K562 (cell line): ENCODE measurements around the gene TARBP1. TPM values are rescaled to one million over a fixed set of nuclear protein-coding genes. Genes with fewer than 3 reads are reported as not detected.

Experiments
- ARID1B ChIP-seq: fragments of 450-650 bp; IDR thresholded peaks from 2 replicates; pipeline ENCODE4 v1.6.1; 2016; ENCODE audit warnings: antibody characterized with exemption, mild to moderate bottlenecking, inconsistent platforms
- GATA2 ChIP-seq: sonication (generic); formaldehyde crosslinking; IDR thresholded peaks from 2 replicates; pipeline ENCODE4 v1.4.0; 2020; ENCODE audit warnings: mild to moderate bottlenecking, missing genetic modification reagents
- GATAD2B ChIP-seq: fragments of 450-650 bp; IDR thresholded peaks from 2 replicates; pipeline ENCODE4 v1.6.1; 2017; ENCODE audit warnings: mild to moderate bottlenecking, borderline replicate concordance
- JUND ChIP-seq, 2 experiments: IDR thresholded peaks; 2 replicates in 1 of 2; 3 replicates in 1 of 2; pipeline ENCODE4 v1.6.1; 2011; ENCODE audit warnings: borderline replicate concordance in 2 of 2, low read depth in 2 of 2, low read length in 2 of 2, improper control_type of control experiment in 1 of 2, missing biosample characterization in 1 of 2, missing genetic modification characterization in 1 of 2, missing genetic modification reagents in 1 of 2
- L3MBTL2 ChIP-seq: fragments of 450-650 bp; IDR thresholded peaks from 2 replicates; pipeline ENCODE4 v1.6.1; 2016; ENCODE audit warnings: mild to moderate bottlenecking, moderate library complexity
- MAZ ChIP-seq, 2 experiments: fragments of 450-650 bp in 1 of 2; sonication (generic) in 1 of 2; formaldehyde crosslinking; IDR thresholded peaks in 1 of 2; conservative IDR thresholded peaks in 1 of 2; 2 replicates each; pipeline versions ENCODE4 v1.4.0 to v1.5.0; 2020; ENCODE audit warnings: mild to moderate bottlenecking in 1 of 2, missing genetic modification reagents in 1 of 2
- MEF2D ChIP-seq: conservative IDR thresholded peaks from 2 replicates; pipeline ENCODE4 v1.6.1; 2016; ENCODE audit warnings: low read depth, missing genetic modification characterization, missing compliant biosample characterization
- SMAD2 ChIP-seq: fragments of 150-350 bp; IDR thresholded peaks from 2 replicates; pipeline ENCODE4 v1.6.1; 2014; ENCODE audit warnings: low read depth, mild to moderate bottlenecking, low read length
- SMAD3 ChIP-seq: fragments of 450-650 bp; formaldehyde crosslinking; conservative IDR thresholded peaks from 2 replicates; pipeline ENCODE4 v1.4.0; 2020; ENCODE audit warnings: mild to moderate bottlenecking
- SMARCA4 ChIP-seq: fragments of 450-650 bp; IDR thresholded peaks from 2 replicates; pipeline ENCODE4 v1.6.1; 2016
- SOX6 ChIP-seq: fragments of 450-650 bp; IDR thresholded peaks from 2 replicates; pipeline ENCODE4 v1.6.1; 2014; ENCODE audit warnings: mild to moderate bottlenecking
- SPI1 ChIP-seq: IDR thresholded peaks from 2 replicates; pipeline ENCODE4 v1.6.1; 2011; ENCODE audit warnings: low read depth, low read length, control low read depth, borderline replicate concordance
- SRSF3 ChIP-seq: fragments of 200-400 bp; formaldehyde crosslinking; IDR thresholded peaks from 2 replicates; pipeline ENCODE4 v1.6.1; 2016; ENCODE audit warnings: mild to moderate bottlenecking, low read length, moderate library complexity; ENCODE audit not compliant: insufficient read depth
- STAT5B ChIP-seq: fragments of 250-450 bp; sonication (Bioruptor Pico); IDR thresholded peaks from 2 replicates; pipeline ENCODE4 v1.8.0; 2021; ENCODE audit warnings: mild to moderate bottlenecking, inconsistent platforms
- TBP ChIP-seq: optimal IDR thresholded peaks from 2 replicates; pipeline ENCODE3; 2011; ENCODE audit warnings: low read depth, low read length, improper control_type of control experiment
- XRCC4 ChIP-seq: IDR thresholded peaks from one replicate; pipeline ENCODE4 v1.6.1; 2011; ENCODE audit not compliant: insufficient read depth, insufficient read length; ENCODE audit errors: extremely low read depth
- ZNF551 ChIP-seq: fragments of 250-450 bp; sonication (Bioruptor Pico); IDR thresholded peaks from 2 replicates; pipeline ENCODE4 v1.5.0; 2021; ENCODE audit warnings: mild to moderate bottlenecking, moderate library complexity
- polyA plus RNA-seq, 8 experiments: library from polyadenylated mRNA; depleted of rRNA in 4 of 8; stranded (reverse) in 5 of 8; unstranded in 3 of 8; fragments of >200 nt; fragmentation: Nextera tagmentation in 2 of 8; fragmentation: Illumina TruSeq in 1 of 8; extraction: Ambion mirVana in 2 of 8; extraction: Trizol in 1 of 8; gene quantifications; 2 replicates each; pipeline versions ENCODE4 v1.2.1 to v1.2.3, GENCODE V29; 2011 to 2014; ENCODE audit warnings: inconsistent platforms in 1 of 8, missing spikeins in 1 of 8
- total RNA-seq, 7 experiments: library from RNA; depleted of rRNA in 6 of 7; stranded (reverse); fragments of >200 nt in 6 of 7; fragmentation: Illumina TruSeq in 2 of 7; extraction: Trizol in 2 of 7; gene quantifications; 2 replicates each; pipeline versions ENCODE4 v1.2.1 to v1.2.3, GENCODE V29; 2011 to 2021; ENCODE audit warnings: low replicate concordance in 1 of 7
- TF ChIP-seq, protein P1 (sequence below), 2 experiments: fragments of 450-650 bp; conservative IDR thresholded peaks; 2 replicates each; pipeline ENCODE4 v1.6.1; 2017; ENCODE audit warnings: mild to moderate bottlenecking in 2 of 2, moderate library complexity in 2 of 2
- TF ChIP-seq, protein P2 (sequence below): fragments of 450-650 bp; conservative IDR thresholded peaks from 2 replicates; pipeline ENCODE4 v1.6.1; 2016; ENCODE audit warnings: missing genetic modification characterization, low read depth, mild to moderate bottlenecking, missing compliant biosample characterization, moderate library complexity

Gene TARBP1
- total and polyA plus RNA-seq, 9 of the 15 experiments (the other 6 are each of a cell fraction or from before 2014, with no cell fraction given) = 8.8 to 48.0 (median 22.9) TPM

DNA sequence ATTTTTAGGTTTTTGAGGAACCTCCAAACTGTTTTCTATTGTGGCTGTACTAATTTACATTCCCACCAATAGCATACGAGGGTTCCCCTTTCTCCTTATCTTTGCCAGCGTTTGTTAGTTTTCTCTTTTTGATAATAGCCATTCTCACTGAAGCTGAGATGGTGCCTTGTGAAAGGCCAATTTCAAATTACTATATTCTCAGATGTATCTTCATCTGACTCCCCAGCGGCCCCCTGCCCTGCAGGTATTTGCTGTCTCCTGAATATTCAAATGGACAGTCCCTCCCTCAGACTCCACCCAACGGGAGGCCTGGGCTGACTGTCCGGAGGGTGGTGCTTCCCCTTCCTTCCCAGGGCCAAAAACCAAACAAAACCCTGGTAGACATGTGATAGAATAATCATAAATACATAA lies 33.5 kb upstream of the TARBP1 start (continued):
- TF ChIP-seq SRSF3 = no peak
- peak; percentile 69; the same call in 1 of the 2 replicates for TF ChIP-seq SMARCA4
- no peak for TF ChIP-seq SMAD2
- TF ChIP-seq ARID1B = peak; percentile 64
- TF ChIP-seq GATAD2B = no peak; the same call in 1 of the 2 replicates
- TF ChIP-seq MAZ (CRISPR knock-in tag; conservative IDR thresholded peaks at IDR 0.05 in 1 of 2, IDR thresholded peaks at IDR 0.05 in 1 of 2) = peak in 1 of 2 experiments; percentile 19; a peak in 1 of 4 replicates
- peak; percentile 56 for TF ChIP-seq L3MBTL2
- peak; percentile 53; the same call in 1 of the 2 replicates for TF ChIP-seq SPI1
- no peak for TF ChIP-seq SMAD3 (CRISPR knock-in tag)
- no peak for TF ChIP-seq ZNF551 (CRISPR knock-in tag)
- 0 out of 2 replicates have a peak, but pooled peaks have one; percentile 7 for TF ChIP-seq GATA2 (CRISPR knock-in tag)
- 0 out of 2 replicates have a peak, but pooled peaks have one; percentile 18 for TF ChIP-seq JUND (IDR thresholded peaks at IDR 0.05; ENCODE audit: borderline replicate concordance, low read depth, low read length)
- no peak for TF ChIP-seq JUND (tag; IDR thresholded peaks at IDR 0.05; ENCODE audit: borderline replicate concordance, low read depth, low read length)
- TF ChIP-seq, protein P1, sequence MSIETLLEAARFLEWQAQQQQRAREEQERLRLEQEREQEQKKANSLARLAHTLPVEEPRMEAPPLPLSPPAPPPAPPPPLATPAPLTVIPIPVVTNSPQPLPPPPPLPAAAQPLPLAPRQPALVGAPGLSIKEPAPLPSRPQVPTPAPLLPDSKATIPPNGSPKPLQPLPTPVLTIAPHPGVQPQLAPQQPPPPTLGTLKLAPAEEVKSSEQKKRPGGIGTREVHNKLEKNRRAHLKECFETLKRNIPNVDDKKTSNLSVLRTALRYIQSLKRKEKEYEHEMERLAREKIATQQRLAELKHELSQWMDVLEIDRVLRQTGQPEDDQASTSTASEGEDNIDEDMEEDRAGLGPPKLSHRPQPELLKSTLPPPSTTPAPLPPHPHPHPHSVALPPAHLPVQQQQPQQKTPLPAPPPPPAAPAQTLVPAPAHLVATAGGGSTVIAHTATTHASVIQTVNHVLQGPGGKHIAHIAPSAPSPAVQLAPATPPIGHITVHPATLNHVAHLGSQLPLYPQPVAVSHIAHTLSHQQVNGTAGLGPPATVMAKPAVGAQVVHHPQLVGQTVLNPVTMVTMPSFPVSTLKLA (conservative IDR thresholded peaks at IDR 0.05) = peak in 1 of 2 experiments; percentile 32; a peak in 1 of 4 replicates
- peak; percentile 67; the same call in 1 of the 2 replicates for TF ChIP-seq SOX6
- no peak for TF ChIP-seq XRCC4
- TF ChIP-seq STAT5B = no peak
- TF ChIP-seq MEF2D = peak; percentile 89
- TF ChIP-seq TBP = peak; percentile 58
- TF ChIP-seq, protein P2, sequence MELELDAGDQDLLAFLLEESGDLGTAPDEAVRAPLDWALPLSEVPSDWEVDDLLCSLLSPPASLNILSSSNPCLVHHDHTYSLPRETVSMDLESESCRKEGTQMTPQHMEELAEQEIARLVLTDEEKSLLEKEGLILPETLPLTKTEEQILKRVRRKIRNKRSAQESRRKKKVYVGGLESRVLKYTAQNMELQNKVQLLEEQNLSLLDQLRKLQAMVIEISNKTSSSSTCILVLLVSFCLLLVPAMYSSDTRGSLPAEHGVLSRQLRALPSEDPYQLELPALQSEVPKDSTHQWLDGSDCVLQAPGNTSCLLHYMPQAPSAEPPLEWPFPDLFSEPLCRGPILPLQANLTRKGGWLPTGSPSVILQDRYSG (tag) = 0 out of 2 replicates have a peak, but pooled peaks have one; percentile 24
